HL-60 (cell line): ENCODE data around the gene FGF13.

Source experiments
- TF ChIP-seq, protein P1 (sequence below): IDR thresholded peaks from 2 replicates; pipeline ENCODE4 v1.6.1; 2012; ENCODE audit warnings: low read depth; ENCODE audit not compliant: insufficient replicate concordance
- TF ChIP-seq, protein P2 (sequence below): IDR thresholded peaks from one replicate; pipeline ENCODE4 v1.5.1; 2011; ENCODE audit warnings: low read length, control low read depth, inconsistent platforms; ENCODE audit not compliant: insufficient read depth

GRCh38 chrX:138748480-138748879 is 37.0 kb upstream of the FGF13 start:
- TF ChIP-seq, protein P1, sequence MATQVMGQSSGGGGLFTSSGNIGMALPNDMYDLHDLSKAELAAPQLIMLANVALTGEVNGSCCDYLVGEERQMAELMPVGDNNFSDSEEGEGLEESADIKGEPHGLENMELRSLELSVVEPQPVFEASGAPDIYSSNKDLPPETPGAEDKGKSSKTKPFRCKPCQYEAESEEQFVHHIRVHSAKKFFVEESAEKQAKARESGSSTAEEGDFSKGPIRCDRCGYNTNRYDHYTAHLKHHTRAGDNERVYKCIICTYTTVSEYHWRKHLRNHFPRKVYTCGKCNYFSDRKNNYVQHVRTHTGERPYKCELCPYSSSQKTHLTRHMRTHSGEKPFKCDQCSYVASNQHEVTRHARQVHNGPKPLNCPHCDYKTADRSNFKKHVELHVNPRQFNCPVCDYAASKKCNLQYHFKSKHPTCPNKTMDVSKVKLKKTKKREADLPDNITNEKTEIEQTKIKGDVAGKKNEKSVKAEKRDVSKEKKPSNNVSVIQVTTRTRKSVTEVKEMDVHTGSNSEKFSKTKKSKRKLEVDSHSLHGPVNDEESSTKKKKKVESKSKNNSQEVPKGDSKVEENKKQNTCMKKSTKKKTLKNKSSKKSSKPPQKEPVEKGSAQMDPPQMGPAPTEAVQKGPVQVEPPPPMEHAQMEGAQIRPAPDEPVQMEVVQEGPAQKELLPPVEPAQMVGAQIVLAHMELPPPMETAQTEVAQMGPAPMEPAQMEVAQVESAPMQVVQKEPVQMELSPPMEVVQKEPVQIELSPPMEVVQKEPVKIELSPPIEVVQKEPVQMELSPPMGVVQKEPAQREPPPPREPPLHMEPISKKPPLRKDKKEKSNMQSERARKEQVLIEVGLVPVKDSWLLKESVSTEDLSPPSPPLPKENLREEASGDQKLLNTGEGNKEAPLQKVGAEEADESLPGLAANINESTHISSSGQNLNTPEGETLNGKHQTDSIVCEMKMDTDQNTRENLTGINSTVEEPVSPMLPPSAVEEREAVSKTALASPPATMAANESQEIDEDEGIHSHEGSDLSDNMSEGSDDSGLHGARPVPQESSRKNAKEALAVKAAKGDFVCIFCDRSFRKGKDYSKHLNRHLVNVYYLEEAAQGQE, result no peak
- TF ChIP-seq, protein P2, sequence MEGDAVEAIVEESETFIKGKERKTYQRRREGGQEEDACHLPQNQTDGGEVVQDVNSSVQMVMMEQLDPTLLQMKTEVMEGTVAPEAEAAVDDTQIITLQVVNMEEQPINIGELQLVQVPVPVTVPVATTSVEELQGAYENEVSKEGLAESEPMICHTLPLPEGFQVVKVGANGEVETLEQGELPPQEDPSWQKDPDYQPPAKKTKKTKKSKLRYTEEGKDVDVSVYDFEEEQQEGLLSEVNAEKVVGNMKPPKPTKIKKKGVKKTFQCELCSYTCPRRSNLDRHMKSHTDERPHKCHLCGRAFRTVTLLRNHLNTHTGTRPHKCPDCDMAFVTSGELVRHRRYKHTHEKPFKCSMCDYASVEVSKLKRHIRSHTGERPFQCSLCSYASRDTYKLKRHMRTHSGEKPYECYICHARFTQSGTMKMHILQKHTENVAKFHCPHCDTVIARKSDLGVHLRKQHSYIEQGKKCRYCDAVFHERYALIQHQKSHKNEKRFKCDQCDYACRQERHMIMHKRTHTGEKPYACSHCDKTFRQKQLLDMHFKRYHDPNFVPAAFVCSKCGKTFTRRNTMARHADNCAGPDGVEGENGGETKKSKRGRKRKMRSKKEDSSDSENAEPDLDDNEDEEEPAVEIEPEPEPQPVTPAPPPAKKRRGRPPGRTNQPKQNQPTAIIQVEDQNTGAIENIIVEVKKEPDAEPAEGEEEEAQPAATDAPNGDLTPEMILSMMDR, result no peak
